HG03354 (cell line): ENCODE results near the gene STX4.

Experiments used
- ATAC-seq: cut with Tn5 transposase; IDR thresholded peaks from one replicate; pipeline ENCODE4 v1.9.1; 2021; ENCODE audit warnings: mild to moderate bottlenecking; ENCODE audit not compliant: unreplicated experiment, poor library complexity, severe bottlenecking

The STX4 gene

GRCh38 chr16:31032736-31033708 lies at the start of gene STX4:
Gene STX4, plus strand, starts transcription at chr16:31033558. Its CDS starts 248 bp downstream, at chr16:31033806.
- peak; percentile 78 for ATAC-seq

- no peak for ATAC-seq
These were observed 49.3 kb upstream of the STX4 start for GRCh38 chr16:30983898-30984610.

- ATAC-seq: peak; percentile 63
These were observed 48.5 kb upstream of the STX4 start, which contains the start of gene HSD3B7 for GRCh38 chr16:30984669-30985400. Gene HSD3B7, plus strand, starts transcription at chr16:30985207. Its CDS starts 452 bp downstream, at chr16:30985659.

GRCh38 chr16:30985401-30986128 lies 47.8 kb upstream of the STX4 start:
- no peak for ATAC-seq

- no peak for ATAC-seq
These were observed 47.0 kb upstream of the STX4 start for GRCh38 chr16:30986129-30986991.

GRCh38 chr16:30987581-30988190 lies 45.7 kb upstream of the STX4 start:
- ATAC-seq: no peak

- no peak for ATAC-seq
These were observed 43.8 kb upstream of the STX4 start for GRCh38 chr16:30989469-30990047.

GRCh38 chr16:30990105-30990504 lies 43.3 kb upstream of the STX4 start:
- ATAC-seq: no peak

- ATAC-seq: no peak
These were observed 42.3 kb upstream of the STX4 start for GRCh38 chr16:30991052-30991451.

- no peak for ATAC-seq
These were observed 41.0 kb upstream of the STX4 start for GRCh38 chr16:30992276-30992780.

GRCh38 chr16:30992931-30993816 lies 40.2 kb upstream of the STX4 start:
- no peak for ATAC-seq

GRCh38 chr16:30995927-30996323 lies 37.4 kb upstream of the STX4 start:
- no peak for ATAC-seq

- no peak for ATAC-seq
These were observed 36.9 kb upstream of the STX4 start for GRCh38 chr16:30996324-30996984.

GRCh38 chr16:30996985-30997724 lies 36.2 kb upstream of the STX4 start:
- ATAC-seq: peak; percentile 81
